ENCODE results near the gene SDCCAG8. TPM values are rescaled to one million over a fixed set of nuclear protein-coding genes. Genes with fewer than 3 reads are reported as not detected.

SDCCAG8 gene
- total RNA-seq, 2 donors from 2014 or later = 29.0 to 34.5 TPM

DNA sequence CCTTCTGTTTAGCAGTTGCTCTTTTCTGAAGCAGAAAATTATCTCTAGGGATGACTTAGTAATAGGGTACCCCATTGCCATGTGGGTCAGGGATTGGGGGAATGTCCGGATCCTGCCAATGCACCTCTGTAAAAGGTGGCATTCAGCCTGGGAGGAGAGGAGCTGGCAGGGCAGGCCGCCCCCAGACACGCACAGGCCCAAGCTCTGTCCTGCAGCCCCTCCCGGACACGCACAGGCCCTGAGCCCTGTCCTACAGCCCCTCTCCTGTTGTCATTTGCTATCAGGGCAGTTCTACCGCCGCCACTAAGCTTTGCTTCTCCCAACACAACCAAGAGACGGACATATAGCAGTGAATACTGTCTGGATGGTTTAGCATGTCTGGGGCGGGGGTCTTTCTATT is 219.1 kb downstream of the SDCCAG8 start:
- Histone ChIP-seq H3K9me3 (no peaks in the 10 kb centered on the region), H3K27ac (no peak overlapping the region), H3K36me3 (no peaks in the 10 kb centered on the region), H3K4me1 (peaks cover 0 to 12% of the 10 kb centered on the region in 2 donors), H3K4me3 (no peak overlapping the region), H3K27me3 (no peaks in the 10 kb centered on the region)
- no peak for DNase-seq (ENCODE audit: low spot score)
- TF ChIP-seq CTCF (IDR thresholded peaks at IDR 0.05) = no peak

GRCh38 chr1:243475966-243476365 is 220.1 kb downstream of the SDCCAG8 start:
- no peak for DNase-seq (ENCODE audit: low spot score)
- TF ChIP-seq CTCF (IDR thresholded peaks at IDR 0.05) = no peak
- Histone ChIP-seq H3K27me3 (no peaks in the 10 kb centered on the region), H3K4me3 (no peak overlapping the region), H3K4me1 (peaks cover 0 to 12% of the 10 kb centered on the region in 2 donors), H3K9me3 (no peaks in the 10 kb centered on the region), H3K27ac (no peak overlapping the region), H3K36me3 (no peaks in the 10 kb centered on the region)

- Histone ChIP-seq H3K27ac (no peak overlapping the region), H3K27me3 (no peaks in the 10 kb centered on the region), H3K9me3 (no peaks in the 10 kb centered on the region), H3K36me3 (no peaks in the 10 kb centered on the region), H3K4me3 (no peak overlapping the region), H3K4me1 (peaks cover 0 to 17% of the 10 kb centered on the region in 2 donors)
- TF ChIP-seq CTCF (IDR thresholded peaks at IDR 0.05) = no peak
- no peak for DNase-seq (ENCODE audit: low spot score)
These were observed 222.0 kb downstream of the SDCCAG8 start for GRCh38 chr1:243477731-243478290.

- H3K4me1 ChIP-seq = peaks cover 0 to 22% of the 10 kb centered on the region in 2 donors
- no peak for DNase-seq (ENCODE audit: low spot score)
- H3K27me3 ChIP-seq = no peaks in the 10 kb centered on the region
- no peak for TF ChIP-seq CTCF (IDR thresholded peaks at IDR 0.05)
- H3K27ac ChIP-seq = no peak overlapping the region
- H3K36me3 ChIP-seq = no peaks in the 10 kb centered on the region
- H3K9me3 ChIP-seq = no peaks in the 10 kb centered on the region
- no peak overlapping the region for H3K4me3 ChIP-seq
These were observed 225.3 kb downstream of the SDCCAG8 start for GRCh38 chr1:243481101-243481500.

DNA sequence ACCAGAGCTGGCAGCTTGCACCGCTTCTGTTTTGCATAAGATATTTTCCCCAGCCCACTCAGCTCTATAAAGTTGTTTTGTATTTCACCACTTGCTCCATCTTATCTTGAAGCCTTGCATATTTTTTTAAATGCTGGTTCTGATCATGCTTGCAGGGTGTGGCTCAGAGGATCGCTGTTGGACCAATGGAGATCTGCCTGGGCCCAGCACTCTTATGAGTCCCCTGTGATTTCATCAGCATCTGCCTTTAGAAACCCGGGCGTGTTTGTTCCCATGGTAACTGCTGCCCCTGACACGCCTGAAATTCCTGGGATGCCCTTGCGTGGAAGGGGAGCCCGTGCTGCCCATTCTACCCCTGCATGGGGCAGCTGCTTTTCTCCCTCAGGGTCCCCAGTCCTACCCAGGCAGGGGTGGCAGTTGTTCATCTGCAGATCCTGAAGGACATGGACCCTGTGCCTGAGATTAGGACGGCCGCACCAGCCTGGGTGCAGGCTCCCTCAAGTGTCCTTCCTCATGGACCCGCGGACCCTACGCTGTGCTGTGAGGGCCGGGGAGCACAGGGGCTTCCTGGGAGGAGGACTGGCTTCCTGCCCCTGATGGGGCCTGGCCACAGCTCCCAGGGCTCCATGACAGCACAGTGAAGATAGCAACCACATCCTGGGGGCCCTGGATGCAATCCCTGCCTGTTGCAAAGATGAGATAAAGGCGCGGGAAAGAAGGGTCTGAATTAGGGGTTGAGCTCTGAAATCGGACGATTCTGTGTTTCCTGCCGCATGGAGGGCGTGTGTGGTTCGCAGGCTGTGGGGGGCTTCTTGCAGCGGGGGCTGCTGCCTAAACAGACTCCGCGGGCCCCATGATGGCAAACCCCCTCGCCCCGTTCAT is 226.5 kb downstream of the SDCCAG8 start:
- Histone ChIP-seq H3K4me1 (peaks cover 0 to 22% of the 10 kb centered on the region in 2 donors), H3K4me3 (peak overlapping the region in 1 of 2 donors; percentile 45), H3K27ac (no peak overlapping the region), H3K9me3 (no peaks in the 10 kb centered on the region), H3K27me3 (no peaks in the 10 kb centered on the region), H3K36me3 (no peaks in the 10 kb centered on the region)
- TF ChIP-seq CTCF (IDR thresholded peaks at IDR 0.05) = no peak
- DNase-seq (ENCODE audit: low spot score) = no peak
